GM19372 (cell line): ENCODE data around the gene NCR2.

ENCODE experiments used
- ATAC-seq: cut with Tn5 transposase; IDR thresholded peaks from one replicate; pipeline ENCODE4 v1.9.1; 2021; ENCODE audit warnings: mild to moderate bottlenecking, low read depth, moderate library complexity; ENCODE audit not compliant: unreplicated experiment

Gene NCR2

DNA sequence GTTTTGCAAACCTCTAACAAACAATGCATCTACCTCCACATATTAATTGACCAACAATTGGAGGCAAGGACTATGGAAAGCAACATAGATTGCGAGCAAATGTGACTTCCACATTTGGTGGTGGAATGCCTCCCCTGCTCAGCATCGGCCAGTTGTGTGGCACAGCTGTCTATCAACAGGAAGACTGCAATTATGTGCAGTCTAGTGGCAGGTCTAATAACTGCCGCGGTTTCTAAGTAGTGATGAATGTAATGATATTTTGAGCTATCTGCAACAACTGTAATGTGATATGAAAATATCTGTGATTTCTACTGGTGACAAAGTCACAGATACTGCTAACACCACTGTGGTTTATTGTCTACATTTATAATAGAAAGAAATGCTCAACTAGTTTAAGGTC, 56.8 kb downstream of the NCR2 start:
- ATAC-seq = no peak

DNA sequence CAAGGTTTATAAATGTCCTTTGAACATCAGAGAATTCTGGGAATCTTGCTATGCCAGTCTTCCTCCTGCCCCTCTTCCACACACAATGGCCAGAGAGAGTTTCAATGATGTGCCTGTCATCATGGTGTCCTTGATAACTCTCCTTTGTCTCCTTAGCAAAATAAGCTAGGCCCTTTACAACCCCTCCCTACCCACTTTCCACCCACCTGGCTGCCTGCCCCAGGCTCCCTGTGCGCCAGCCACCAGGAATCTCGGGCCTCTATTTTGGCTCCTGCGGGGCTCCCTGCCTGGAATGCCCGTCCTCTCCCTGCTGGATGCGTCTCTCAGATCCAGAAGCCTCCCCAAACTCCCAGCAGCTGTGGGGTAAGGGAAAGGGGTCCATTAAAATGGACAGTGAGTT, 60.9 kb downstream of the NCR2 start:
- ATAC-seq = no peak

GRCh38 chr6:41399424-41399823, 64.0 kb downstream of the NCR2 start:
- ATAC-seq = no peak
